Left lung (tissue), 10 donors: ENCODE data around the gene LSM8. TPM values are rescaled to one million over a fixed set of nuclear protein-coding genes. Genes with fewer than 3 reads are reported as not detected.

Experiments used
- ATAC-seq: fragments of 200-7000 bp; cut with Tn5 transposase; one replicate; pipeline ENCODE4 v1.9.1; 2020; ENCODE audit warnings: moderate library complexity
- DNase-seq, 4 donors: peaks; one replicate each; pipeline ENCODE4 v3.0.0-alpha.2; 2013 to 2020
- H3K27ac ChIP-seq, 2 donors: fragments of 200-600 bp; sonication (generic) in 1 of 2; one replicate each; pipeline versions ENCODE4 v1.5.0 to v1.8.0; 2020 to 2021
- H3K27me3 ChIP-seq, 2 donors: fragments of 200-600 bp; sonication (generic) in 1 of 2; one replicate each; pipeline versions ENCODE4 v1.5.0 to v1.8.0; 2020 to 2021
- H3K36me3 ChIP-seq, 2 donors: fragments of 200-600 bp; sonication (generic) in 1 of 2; one replicate each; pipeline versions ENCODE4 v1.5.0 to v1.8.0; 2020 to 2021
- H3K4me1 ChIP-seq, 2 donors: fragments of 200-600 bp; one replicate each; pipeline ENCODE4 v1.8.0; 2021
- H3K4me3 ChIP-seq, 2 donors: fragments of 200-600 bp; sonication (generic) in 1 of 2; one replicate each; pipeline versions ENCODE4 v1.5.0 to v1.8.0; 2020 to 2021; ENCODE audit warnings: mild to moderate bottlenecking in 1 of 2
- H3K9me3 ChIP-seq, 2 donors: fragments of 200-600 bp; sonication (generic) in 1 of 2; one replicate each; pipeline versions ENCODE4 v1.5.0 to v1.8.0; 2020 to 2021
- CTCF ChIP-seq, 2 donors: fragments of 200-600 bp; sonication (generic) in 1 of 2; IDR thresholded peaks; one replicate each; pipeline versions ENCODE4 v1.5.0 to v1.8.0; 2021; ENCODE audit warnings: antibody characterized with exemption in 2 of 2
- intact Hi-C, 2 donors: fragments of 100-400 bp; cut with DNase I; formaldehyde crosslinking; loops; one replicate each; pipeline versions ENCODE4 v1.11.2 to v1.14.2; 2022
- polyA plus RNA-seq, 6 donors: library from polyadenylated mRNA; unstranded; fragments of 120-200 nt; gene quantifications; one replicate each; pipeline ENCODE4 v1.2.1, GENCODE V29; 2013; ENCODE audit not compliant: insufficient read length in 6 of 6
- total RNA-seq, 2 donors: library from RNA; stranded (reverse); fragmentation: NEBNext Ultra II Directional; extraction: Animal tissue kit (Norgen Biotek cat#: 25700); gene quantifications; one replicate each; pipeline ENCODE4 v1.2.1, GENCODE V29; 2021
- donor health status: DM: no; HTN: yes; CAD: no.
- donor health status: DM: no; HTN: no; CAD: no.

The LSM8 gene
- total and polyA plus RNA-seq, 8 donors: 27.8 to 70.6 (median 65.8) TPM

- peaks cover 11 to 39% of the 10 kb centered on the region in 2 donors for H3K4me1 ChIP-seq
- peak; percentile 15 for ATAC-seq
- peak overlapping the region; percentile 70 to 88 for H3K4me3 ChIP-seq
- H3K9me3 ChIP-seq: no peaks in the 10 kb centered on the region
- peaks cover 0 to 4% of the 10 kb centered on the region in 2 donors for H3K36me3 ChIP-seq
- intact Hi-C loops: no loop called here
- H3K27ac ChIP-seq: peak overlapping the region; percentile 94 to 97
- no peak for TF ChIP-seq CTCF (IDR thresholded peaks at IDR 0.05)
- no peaks in the 10 kb centered on the region for H3K27me3 ChIP-seq
- no peak for DNase-seq
These were observed 1.2 kb upstream of the LSM8 start for GRCh38 chr7:118182593-118183427.

- ATAC-seq (peak; percentile 5), DNase-seq (peak in 2 of 4 donors; percentile 15 to 16)
- peaks cover 0 to 10% of the 10 kb centered on the region in 2 donors for H3K36me3 ChIP-seq
- no peaks in the 10 kb centered on the region for H3K9me3 ChIP-seq
- intact Hi-C loops: no loop called here
- no peaks in the 10 kb centered on the region for H3K27me3 ChIP-seq
- H3K4me3 ChIP-seq: peak overlapping the region; percentile 70 to 88
- peaks cover 11 to 39% of the 10 kb centered on the region in 2 donors for H3K4me1 ChIP-seq
- peak overlapping the region; percentile 94 to 97 for H3K27ac ChIP-seq
- no peak for TF ChIP-seq CTCF (IDR thresholded peaks at IDR 0.05)
These were observed 557 bp upstream of the LSM8 start for GRCh38 chr7:118183428-118183785.

GRCh38 chr7:118184565-118184940, 589 bp downstream of the LSM8 start:
- no peaks in the 10 kb centered on the region for H3K27me3 ChIP-seq
- no peaks in the 10 kb centered on the region for H3K9me3 ChIP-seq
- H3K36me3 ChIP-seq: peaks cover 0 to 21% of the 10 kb centered on the region in 2 donors
- no peak for TF ChIP-seq CTCF (IDR thresholded peaks at IDR 0.05)
- ATAC-seq: peak; percentile 10
- intact Hi-C loops: no loop called here
- H3K4me1 ChIP-seq: peaks cover 11 to 39% of the 10 kb centered on the region in 2 donors
- DNase-seq: peak in 1 of 4 donors; percentile 13
- H3K27ac ChIP-seq: peak overlapping the region; percentile 94 to 97
- peak overlapping the region; percentile 70 to 88 for H3K4me3 ChIP-seq

- Histone ChIP-seq H3K9me3 (no peaks in the 10 kb centered on the region), H3K27me3 (no peaks in the 10 kb centered on the region), H3K4me1 (peaks cover 11 to 39% of the 10 kb centered on the region in 2 donors), H3K4me3 (peak overlapping the region; percentile 70 to 88), H3K27ac (no peak overlapping the region), H3K36me3 (peaks cover 0 to 29% of the 10 kb centered on the region in 2 donors)
- intact Hi-C loops: no loop called here
- DNase-seq (no peak), ATAC-seq (no peak)
- TF ChIP-seq CTCF (IDR thresholded peaks at IDR 0.05): no peak
These were observed 1.3 kb downstream of the LSM8 start for GRCh38 chr7:118185163-118185860.

GRCh38 chr7:118186501-118186900, 2.5 kb downstream of the LSM8 start:
- Histone ChIP-seq H3K4me3 (no peak overlapping the region), H3K4me1 (peaks cover 11 to 39% of the 10 kb centered on the region in 2 donors), H3K9me3 (no peaks in the 10 kb centered on the region), H3K27me3 (no peaks in the 10 kb centered on the region), H3K27ac (no peak overlapping the region), H3K36me3 (peaks cover 0 to 41% of the 10 kb centered on the region in 2 donors)
- intact Hi-C loops: no loop called here
- ATAC-seq: no peak
- no peak for DNase-seq
- no peak for TF ChIP-seq CTCF (IDR thresholded peaks at IDR 0.05)
